SIG-M5 treated with dmso at 0.1 percent for 504 hours (cell line): ENCODE data around the gene MPPED2.

Source experiments
- DNase-seq: peaks from one replicate; lab custom pipeline; 2025; ENCODE audit not compliant: unreplicated experiment; lab: John Stamatoyannopoulos, UW

The MPPED2 gene

GRCh38 chr11:30535818-30536217 lies 50.3 kb downstream of the MPPED2 start:
- DNase-seq, result no peak

- no peak for DNase-seq
These were observed 52.7 kb downstream of the MPPED2 start for GRCh38 chr11:30533445-30533947.

GRCh38 chr11:30527566-30527965 lies 58.6 kb downstream of the MPPED2 start:
- DNase-seq, result no peak

- DNase-seq, result no peak
These were observed 59.6 kb downstream of the MPPED2 start for GRCh38 chr11:30526558-30526957.

- no peak for DNase-seq
These were observed 63.5 kb downstream of the MPPED2 start for GRCh38 chr11:30522536-30523243.

GRCh38 chr11:30521297-30522071 lies 64.7 kb downstream of the MPPED2 start:
- no peak for DNase-seq

- DNase-seq, result no peak
These were observed 73.1 kb downstream of the MPPED2 start for GRCh38 chr11:30513087-30513486.

GRCh38 chr11:30511408-30511807 lies 74.7 kb downstream of the MPPED2 start:
- DNase-seq, result no peak

- DNase-seq, result no peak
These were observed 75.4 kb downstream of the MPPED2 start for GRCh38 chr11:30510750-30511149.

- DNase-seq, result no peak
These were observed 76.8 kb downstream of the MPPED2 start for GRCh38 chr11:30509364-30509763.

- DNase-seq, result no peak
These were observed 77.6 kb downstream of the MPPED2 start for GRCh38 chr11:30508594-30508993.

- DNase-seq, result no peak
These were observed 80.5 kb downstream of the MPPED2 start for GRCh38 chr11:30505603-30506002.

GRCh38 chr11:30504468-30504867 lies 81.7 kb downstream of the MPPED2 start:
- no peak for DNase-seq

- no peak for DNase-seq
These were observed 83.0 kb downstream of the MPPED2 start for GRCh38 chr11:30503156-30503555.

- DNase-seq, result no peak
These were observed 83.8 kb downstream of the MPPED2 start for GRCh38 chr11:30502305-30502704.

GRCh38 chr11:30501744-30502143 lies 84.4 kb downstream of the MPPED2 start:
- no peak for DNase-seq

- DNase-seq, result no peak
These were observed 86.2 kb downstream of the MPPED2 start for GRCh38 chr11:30499940-30500339.

- no peak for DNase-seq
These were observed 88.6 kb downstream of the MPPED2 start for GRCh38 chr11:30497600-30497999.

GRCh38 chr11:30496935-30497334 lies 89.2 kb downstream of the MPPED2 start:
- no peak for DNase-seq

GRCh38 chr11:30495437-30495836 lies 90.7 kb downstream of the MPPED2 start:
- DNase-seq, result no peak

- DNase-seq, result no peak
These were observed 96.6 kb downstream of the MPPED2 start for GRCh38 chr11:30489511-30489910.

- DNase-seq, result no peak
These were observed 97.1 kb downstream of the MPPED2 start for GRCh38 chr11:30489076-30489475.
